Testis (tissue), 2 donors: Measurements from ENCODE around the gene ATP2B3.

ENCODE experiments used
- CTCF ChIP-seq, 3 experiments: fragments of 450-650 bp in 2 of 3; fragments of 200-600 bp in 1 of 3; sonication (generic) in 1 of 3; IDR thresholded peaks; one replicate each; pipeline ENCODE4 v1.5.1; 2016 to 2019; ENCODE audit warnings: antibody characterized with exemption in 3 of 3, mild to moderate bottlenecking in 2 of 3, moderate library complexity in 1 of 3
- POLR2A ChIP-seq: fragments of 450-650 bp; IDR thresholded peaks from one replicate; pipeline ENCODE4 v1.6.1; 2017; ENCODE audit warnings: antibody characterized with exemption, mild to moderate bottlenecking, moderate library complexity

- no peak for TF ChIP-seq CTCF (IDR thresholded peaks at IDR 0.05)
- no peak for TF ChIP-seq POLR2A
Observed at GRCh38 chrX:153601511-153602110, 84.2 kb downstream of the ATP2B3 start.
